SK-N-DZ (cell line): Measurements from ENCODE around the gene INPP1.

Experiments used
- DNase-seq: peaks from one replicate; pipeline ENCODE4 v3.0.0-alpha.2; 2015; ENCODE audit warnings: low spot score

The INPP1 gene

GRCh38 chr2:190407662-190408537 lies 64.5 kb downstream of the INPP1 start, which contains the start of gene MFSD6:
Gene MFSD6, plus strand, starts transcription at chr2:190408355. Its CDS starts 27,675 bp downstream, at chr2:190436030.
- DNase-seq = peak; percentile 36

- peak; percentile 34 for DNase-seq
Measured at GRCh38 chr2:190408538-190409271, 65.3 kb downstream of the INPP1 start.

GRCh38 chr2:190409616-190410015 lies 66.2 kb downstream of the INPP1 start:
- DNase-seq = no peak

GRCh38 chr2:190410166-190410565 lies 66.8 kb downstream of the INPP1 start:
- DNase-seq = no peak

- no peak for DNase-seq
Measured at GRCh38 chr2:190412966-190413365, 69.6 kb downstream of the INPP1 start.

GRCh38 chr2:190413421-190413820 lies 70.0 kb downstream of the INPP1 start:
- no peak for DNase-seq

GRCh38 chr2:190415251-190415650 lies 71.9 kb downstream of the INPP1 start:
- no peak for DNase-seq

- no peak for DNase-seq
Measured at GRCh38 chr2:190415794-190416775, 72.7 kb downstream of the INPP1 start.

GRCh38 chr2:190417045-190417842 lies 73.9 kb downstream of the INPP1 start:
- DNase-seq = no peak

GRCh38 chr2:190418727-190419126 lies 75.3 kb downstream of the INPP1 start:
- DNase-seq = no peak

- DNase-seq = no peak
Measured at GRCh38 chr2:190420801-190421200, 77.4 kb downstream of the INPP1 start.
